CD14-positive monocyte (primary cell): Measurements from ENCODE around the gene ZFX. TPM values are rescaled to one million over a fixed set of nuclear protein-coding genes. Genes with fewer than 3 reads are reported as not detected.
"Not testable (repeated sequence)": the region's sequence is repeated elsewhere in the genome, so short reads cannot be mapped to it uniquely, and the experiment has no call there.

Experiments
- DNase-seq, 3 donors: peaks; one replicate each; pipeline ENCODE4 v3.0.0-alpha.2; 2011 to 2022
- H2AFZ ChIP-seq: 2 replicates; pipeline ENCODE4 v1.6.0; 2012; ENCODE audit warnings: mild to moderate bottlenecking, low read depth, low read length, inconsistent platforms; ENCODE audit not compliant: insufficient read depth, poor library complexity, severe bottlenecking
- H3K27ac ChIP-seq, 2 donors: 1 replicate in 1 of 2; 2 replicates in 1 of 2; pipeline ENCODE4 v1.5.1; 2012 to 2013; ENCODE audit warnings: low read length in 2 of 2, control low read depth in 1 of 2, inconsistent platforms in 1 of 2, low read depth in 1 of 2, mild to moderate bottlenecking in 1 of 2
- H3K27me3 ChIP-seq, 2 donors: one replicate each; pipeline versions ENCODE4 v1.6.0 to v1.6.1; 2011 to 2013; ENCODE audit warnings: low read length in 2 of 2; ENCODE audit not compliant: control insufficient read depth in 2 of 2, insufficient read depth in 2 of 2
- H3K36me3 ChIP-seq, 2 donors: replicated peaks in 1 of 2; 1 replicate in 1 of 2; 2 replicates in 1 of 2; pipeline versions ENCODE4 v1.5.1 to v1.6.1; 2012 to 2013; ENCODE audit warnings: low read length in 2 of 2, control low read depth in 1 of 2, inconsistent platforms in 1 of 2, mild to moderate bottlenecking in 1 of 2; ENCODE audit not compliant: insufficient read depth in 2 of 2, control insufficient read depth in 1 of 2
- H3K4me1 ChIP-seq, 2 donors: 1 replicate in 1 of 2; 2 replicates in 1 of 2; pipeline versions ENCODE4 v1.5.1 to v1.6.1; 2012 to 2013; ENCODE audit warnings: low read length in 2 of 2, control low read depth in 1 of 2, inconsistent platforms in 1 of 2, mild to moderate bottlenecking in 1 of 2, moderate library complexity in 1 of 2; ENCODE audit not compliant: insufficient read depth in 2 of 2, control insufficient read depth in 1 of 2
- H3K4me2 ChIP-seq: replicated peaks from 2 replicates; pipeline ENCODE3; 2012; ENCODE audit warnings: low read length, moderate library complexity, mild to moderate bottlenecking; ENCODE audit not compliant: poor library complexity, severe bottlenecking; ENCODE audit errors: extremely low read depth
- H3K4me3 ChIP-seq, 3 experiments: fragments of 200-600 bp in 1 of 3; sonication (generic) in 1 of 3; replicated peaks in 1 of 3; 1 replicate in 2 of 3; 2 replicates in 1 of 3; pipeline ENCODE4 v1.5.1; 2011 to 2013; ENCODE audit warnings: low read length in 3 of 3, mild to moderate bottlenecking in 3 of 3, control low read depth in 2 of 3, low read depth in 2 of 3, inconsistent platforms in 1 of 3, moderate library complexity in 1 of 3
- H3K79me2 ChIP-seq: 2 replicates; pipeline ENCODE4 v1.6.0; 2012; ENCODE audit warnings: mild to moderate bottlenecking, control low read depth, inconsistent platforms, low read length, moderate library complexity; ENCODE audit not compliant: insufficient read depth
- H3K9ac ChIP-seq: 2 replicates; pipeline ENCODE4 v1.6.0; 2017; ENCODE audit warnings: low read length, mild to moderate bottlenecking; ENCODE audit not compliant: insufficient read depth, poor library complexity, severe bottlenecking
- H3K9me3 ChIP-seq, 2 donors: replicated peaks in 1 of 2; 1 replicate in 1 of 2; 2 replicates in 1 of 2; pipeline versions ENCODE4 v1.5.1 to v1.6.1; 2012 to 2013; ENCODE audit warnings: low read length in 2 of 2, control low read depth in 1 of 2; ENCODE audit not compliant: control insufficient read depth in 1 of 2, insufficient read depth in 1 of 2
- H4K20me1 ChIP-seq: 2 replicates; pipeline ENCODE4 v1.6.0; 2012; ENCODE audit warnings: mild to moderate bottlenecking, low read length, control low read depth, moderate library complexity; ENCODE audit not compliant: insufficient read depth
- H3K27ac Mint-ChIP-seq, 7 donors: one replicate each; pipeline ENCODE4 v1.8.0; 2020; ENCODE audit warnings: mild to moderate bottlenecking in 7 of 7, mixed read lengths in 7 of 7, moderate library complexity in 6 of 7, inconsistent platforms in 2 of 7
- H3K27me3 Mint-ChIP-seq, 3 donors: one replicate each; pipeline ENCODE4 v1.8.0; 2021 to 2022; ENCODE audit warnings: low read depth in 3 of 3, mild to moderate bottlenecking in 3 of 3, mixed read lengths in 3 of 3, moderate library complexity in 3 of 3, inconsistent platforms in 1 of 3
- H3K36me3 Mint-ChIP-seq, 2 donors: one replicate each; pipeline ENCODE4 v1.8.0; 2020; ENCODE audit warnings: mixed read lengths in 2 of 2, inconsistent platforms in 1 of 2, mild to moderate bottlenecking in 1 of 2
- H3K4me1 Mint-ChIP-seq: one replicate; pipeline ENCODE4 v1.8.0; 2020; ENCODE audit warnings: mild to moderate bottlenecking, mixed read lengths
- H3K4me3 Mint-ChIP-seq, 2 donors: one replicate each; pipeline ENCODE4 v1.8.0; 2020; ENCODE audit warnings: mild to moderate bottlenecking in 2 of 2, mixed read lengths in 2 of 2, moderate library complexity in 1 of 2
- H3K9me3 Mint-ChIP-seq, 7 donors: one replicate each; pipeline ENCODE4 v1.8.0; 2020 to 2022; ENCODE audit warnings: mixed read lengths in 7 of 7, mild to moderate bottlenecking in 6 of 7, moderate library complexity in 6 of 7, inconsistent platforms in 2 of 7
- WGBS: methylation state at CpG from one replicate; pipeline ENCODE4 v1.1.5; 2013; ENCODE audit warnings: missing lambda C conversion rate; ENCODE audit not compliant: insufficient coverage; 5-methylcytosine and 5-hydroxymethylcytosine counted together
- intact Hi-C, 2 donors: fragments of 100-400 bp; cut with micrococcal nuclease; formaldehyde crosslinking; loops; one replicate each; pipeline versions ENCODE4 v1.15.0 to v1.15.1; 2023
- polyA plus RNA-seq, 3 donors: library from polyadenylated mRNA; depleted of rRNA in 1 of 3; unstranded in 2 of 3; stranded (reverse) in 1 of 3; fragments of 300-500 nt in 2 of 3; fragments of >200 nt in 1 of 3; fragmentation: Illumina TruSeq in 2 of 3; gene quantifications; 1 replicate in 2 of 3; 2 replicates in 1 of 3; pipeline ENCODE4 v1.2.3, GENCODE V29; 2012 to 2021
- TF ChIP-seq, protein P1 (sequence below): fragments of 200-600 bp; IDR thresholded peaks from one replicate; pipeline ENCODE4 v1.8.0; 2022; ENCODE audit warnings: antibody characterized with exemption, mild to moderate bottlenecking

Gene ZFX
- polyA plus RNA-seq, 3 donors: 22.3 to 31.1 (median 30.2) TPM

DNA sequence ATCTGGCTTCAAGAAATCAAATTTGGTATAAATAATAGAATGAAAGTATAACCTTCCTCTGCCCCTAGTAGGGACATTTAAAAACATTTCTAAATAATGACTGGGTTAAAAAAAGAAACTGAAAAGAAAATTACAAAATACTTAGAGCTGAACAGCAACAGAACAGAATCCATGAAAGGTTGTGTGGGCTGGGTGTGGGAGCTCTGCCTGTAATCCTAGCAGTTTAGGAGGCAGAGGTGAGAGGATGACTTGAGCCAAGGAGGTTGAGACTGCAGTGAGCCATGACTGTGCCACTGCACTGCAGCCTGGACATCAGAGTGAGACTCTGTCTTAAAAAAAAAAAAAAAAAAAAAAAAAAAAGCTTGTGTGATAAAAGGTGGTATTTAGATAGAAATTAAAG lies 12.3 kb upstream of the ZFX start:
- Mint-ChIP-seq H3K27me3 (peaks cover 0 to 28% (median 2%) of the 10 kb centered on the region in 3 donors), H3K4me1 (no peaks in the 10 kb centered on the region), H3K36me3 (no peaks in the 10 kb centered on the region), H3K27ac (no peak overlapping the region), H3K9me3 (peaks cover 0 to 2% (median 0%) of the 10 kb centered on the region in 7 donors), H3K4me3 (no peak overlapping the region)
- no peaks in the 10 kb centered on the region for H3K4me1 ChIP-seq
- no peaks in the 10 kb centered on the region for H3K79me2 ChIP-seq
- peaks cover 0 to 7% of the 10 kb centered on the region in 2 donors for H3K27me3 ChIP-seq
- no peak overlapping the region for H3K9ac ChIP-seq
- intact Hi-C loops: no loop called here
- TF ChIP-seq, protein P1, sequence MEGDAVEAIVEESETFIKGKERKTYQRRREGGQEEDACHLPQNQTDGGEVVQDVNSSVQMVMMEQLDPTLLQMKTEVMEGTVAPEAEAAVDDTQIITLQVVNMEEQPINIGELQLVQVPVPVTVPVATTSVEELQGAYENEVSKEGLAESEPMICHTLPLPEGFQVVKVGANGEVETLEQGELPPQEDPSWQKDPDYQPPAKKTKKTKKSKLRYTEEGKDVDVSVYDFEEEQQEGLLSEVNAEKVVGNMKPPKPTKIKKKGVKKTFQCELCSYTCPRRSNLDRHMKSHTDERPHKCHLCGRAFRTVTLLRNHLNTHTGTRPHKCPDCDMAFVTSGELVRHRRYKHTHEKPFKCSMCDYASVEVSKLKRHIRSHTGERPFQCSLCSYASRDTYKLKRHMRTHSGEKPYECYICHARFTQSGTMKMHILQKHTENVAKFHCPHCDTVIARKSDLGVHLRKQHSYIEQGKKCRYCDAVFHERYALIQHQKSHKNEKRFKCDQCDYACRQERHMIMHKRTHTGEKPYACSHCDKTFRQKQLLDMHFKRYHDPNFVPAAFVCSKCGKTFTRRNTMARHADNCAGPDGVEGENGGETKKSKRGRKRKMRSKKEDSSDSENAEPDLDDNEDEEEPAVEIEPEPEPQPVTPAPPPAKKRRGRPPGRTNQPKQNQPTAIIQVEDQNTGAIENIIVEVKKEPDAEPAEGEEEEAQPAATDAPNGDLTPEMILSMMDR: no peak
- no peak overlapping the region for H2AFZ ChIP-seq
- H3K27ac ChIP-seq: no peak overlapping the region
- no peaks in the 10 kb centered on the region for H4K20me1 ChIP-seq
- DNase-seq: no peak
- H3K4me3 ChIP-seq: no peak overlapping the region
- H3K4me2 ChIP-seq: no peak overlapping the region
- H3K36me3 ChIP-seq: no peaks in the 10 kb centered on the region
- H3K9me3 ChIP-seq: no peaks in the 10 kb centered on the region

DNA sequence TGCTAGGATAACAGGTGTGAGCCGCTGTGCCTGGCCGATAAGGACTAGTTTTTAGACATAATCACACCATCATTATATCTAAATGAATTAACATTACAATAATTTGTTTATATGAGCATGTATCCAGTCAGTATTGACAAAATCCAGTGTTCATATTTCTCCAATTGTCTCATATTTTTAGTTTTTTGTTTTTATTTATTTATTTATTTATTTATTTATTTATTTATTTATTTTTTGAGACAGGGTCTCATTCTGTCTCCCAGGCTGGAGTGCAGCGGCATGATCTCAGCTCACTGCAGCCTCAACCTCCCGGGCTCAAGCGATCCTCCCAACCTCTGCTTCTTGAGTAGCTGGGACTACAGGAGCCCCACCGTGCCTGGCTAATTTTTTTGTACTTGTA lies 5.5 kb upstream of the ZFX start:
- Mint-ChIP-seq H3K27me3 (peaks cover 0 to 16% (median 1%) of the 10 kb centered on the region in 3 donors), H3K4me1 (peaks cover 15% of the 10 kb centered on the region)
- intact Hi-C loops, H3K36me3 ChIP-seq, H3K27me3 ChIP-seq, H3K9me3 Mint-ChIP-seq, H3K4me2 ChIP-seq, H3K4me3 Mint-ChIP-seq, DNase-seq, H3K4me3 ChIP-seq, H4K20me1 ChIP-seq, H3K27ac ChIP-seq, H3K79me2 ChIP-seq, H3K9ac ChIP-seq, H3K36me3 Mint-ChIP-seq, H3K9me3 ChIP-seq, H3K27ac Mint-ChIP-seq, H2AFZ ChIP-seq: not testable (repeated sequence)
- peaks cover 10 to 28% of the 10 kb centered on the region in 2 donors for H3K4me1 ChIP-seq
- no CpG with 5 or more reads among the region's 6 CpGs for WGBS
